GM13976 (cell line): ENCODE results near the gene GLCCI1.
"Not testable (repeated sequence)": the region's sequence is repeated elsewhere in the genome, so short reads cannot be mapped to it uniquely, and the experiment has no call there.

Experiments used
- DNase-seq: peaks from one replicate; pipeline ENCODE4 v3.0.0; 2012; ENCODE audit warnings: low spot score
- in situ Hi-C: fragments of 300-500 bp; cut with MboI; formaldehyde crosslinking; loops from one replicate; pipeline ENCODE4 v1.12.0; 2022; ENCODE audit warnings: low sequenced_read_pairs, mixed read lengths, inconsistent platforms; ENCODE audit not compliant: unreplicated experiment
- TF ChIP-seq, protein P1 (sequence below): IDR thresholded peaks from 2 replicates; pipeline ENCODE4 v1.5.1; 2012; ENCODE audit warnings: borderline replicate concordance, mild to moderate bottlenecking; ENCODE audit not compliant: insufficient read depth; ENCODE audit errors: extremely low read depth, missing control alignments, control extremely low read depth

GLCCI1 gene

GRCh38 chr7:8060241-8060640 is 91.6 kb downstream of the GLCCI1 start:
- DNase-seq = no peak
- TF ChIP-seq, protein P1, sequence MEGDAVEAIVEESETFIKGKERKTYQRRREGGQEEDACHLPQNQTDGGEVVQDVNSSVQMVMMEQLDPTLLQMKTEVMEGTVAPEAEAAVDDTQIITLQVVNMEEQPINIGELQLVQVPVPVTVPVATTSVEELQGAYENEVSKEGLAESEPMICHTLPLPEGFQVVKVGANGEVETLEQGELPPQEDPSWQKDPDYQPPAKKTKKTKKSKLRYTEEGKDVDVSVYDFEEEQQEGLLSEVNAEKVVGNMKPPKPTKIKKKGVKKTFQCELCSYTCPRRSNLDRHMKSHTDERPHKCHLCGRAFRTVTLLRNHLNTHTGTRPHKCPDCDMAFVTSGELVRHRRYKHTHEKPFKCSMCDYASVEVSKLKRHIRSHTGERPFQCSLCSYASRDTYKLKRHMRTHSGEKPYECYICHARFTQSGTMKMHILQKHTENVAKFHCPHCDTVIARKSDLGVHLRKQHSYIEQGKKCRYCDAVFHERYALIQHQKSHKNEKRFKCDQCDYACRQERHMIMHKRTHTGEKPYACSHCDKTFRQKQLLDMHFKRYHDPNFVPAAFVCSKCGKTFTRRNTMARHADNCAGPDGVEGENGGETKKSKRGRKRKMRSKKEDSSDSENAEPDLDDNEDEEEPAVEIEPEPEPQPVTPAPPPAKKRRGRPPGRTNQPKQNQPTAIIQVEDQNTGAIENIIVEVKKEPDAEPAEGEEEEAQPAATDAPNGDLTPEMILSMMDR = no peak
- in situ Hi-C loops = no loop called here

DNA sequence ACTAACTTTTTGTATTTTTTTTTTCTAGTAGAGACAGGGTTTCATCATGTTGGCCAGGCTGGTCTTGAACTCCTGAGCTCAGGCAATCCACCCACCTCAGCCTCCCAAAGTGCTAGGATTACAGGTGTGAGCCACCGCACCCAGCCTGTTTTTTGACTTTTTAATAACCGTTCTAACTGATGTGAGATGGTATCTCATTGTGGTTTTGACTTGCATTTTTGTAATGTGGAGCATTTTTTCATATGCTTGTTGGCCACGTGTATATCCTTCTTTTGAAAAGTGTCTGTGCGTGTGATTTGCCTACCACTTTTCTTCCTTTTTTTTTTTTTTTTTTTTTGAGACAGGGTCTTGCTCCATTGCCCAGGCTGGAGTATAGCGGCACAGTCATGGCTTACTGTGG is 94.7 kb downstream of the GLCCI1 start:
- DNase-seq, in situ Hi-C loops: not testable (repeated sequence)

DNA sequence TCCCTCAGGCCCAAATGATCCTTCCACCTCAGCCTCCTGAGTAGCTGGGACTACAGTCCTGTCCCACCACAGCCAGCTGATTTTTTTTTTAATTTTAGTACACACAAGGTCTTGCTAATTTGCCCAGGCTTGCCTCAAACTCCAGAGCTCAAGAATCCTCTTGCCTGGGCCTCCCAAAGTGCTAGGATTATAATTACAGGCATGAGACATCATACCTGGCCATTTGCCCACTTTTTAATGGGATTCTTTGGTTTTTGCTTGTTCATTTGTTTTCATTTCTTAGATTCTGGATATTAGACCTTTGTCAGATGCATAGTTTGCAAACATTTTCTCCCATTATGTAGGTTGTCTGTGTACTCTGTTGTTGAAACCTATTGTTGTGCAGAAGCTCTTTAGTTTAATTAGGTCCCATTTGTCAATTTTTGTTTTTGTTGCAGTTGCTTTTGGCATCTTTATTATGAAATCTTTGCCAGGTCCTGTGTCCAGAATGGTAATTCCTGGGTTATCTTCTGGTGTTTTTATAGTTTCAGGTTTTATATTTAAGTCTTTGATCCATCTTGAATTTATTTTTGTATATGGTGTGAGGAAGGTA is 95.2 kb downstream of the GLCCI1 start:
- TF ChIP-seq, protein P1 = no peak
- DNase-seq = no peak
- in situ Hi-C loops = no loop called here

DNA sequence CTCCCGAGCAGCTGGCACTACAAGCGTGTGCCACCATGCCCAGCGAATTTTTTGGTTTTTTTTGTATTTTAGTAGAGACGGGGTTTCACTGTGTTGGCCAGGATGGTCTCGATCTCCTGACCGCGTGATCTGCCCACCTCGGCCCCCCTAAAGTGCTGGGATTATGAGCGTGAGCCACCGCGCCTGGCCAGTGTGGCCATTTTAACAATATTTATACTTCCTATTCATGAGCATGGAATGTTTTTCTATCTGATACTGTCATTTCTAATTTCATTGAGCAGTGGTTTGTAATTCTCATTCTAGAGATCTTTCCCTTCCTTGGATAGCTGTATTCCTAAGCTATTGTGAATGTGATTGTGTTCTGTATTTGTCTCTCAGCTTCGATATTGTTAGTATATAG is 96.2 kb downstream of the GLCCI1 start:
- DNase-seq = no peak
- in situ Hi-C loops = no loop called here
- TF ChIP-seq, protein P1 = no peak

GRCh38 chr7:8065356-8065813 is 96.8 kb downstream of the GLCCI1 start:
- TF ChIP-seq, protein P1 = no peak
- no peak for DNase-seq
- in situ Hi-C loops = no loop called here

DNA sequence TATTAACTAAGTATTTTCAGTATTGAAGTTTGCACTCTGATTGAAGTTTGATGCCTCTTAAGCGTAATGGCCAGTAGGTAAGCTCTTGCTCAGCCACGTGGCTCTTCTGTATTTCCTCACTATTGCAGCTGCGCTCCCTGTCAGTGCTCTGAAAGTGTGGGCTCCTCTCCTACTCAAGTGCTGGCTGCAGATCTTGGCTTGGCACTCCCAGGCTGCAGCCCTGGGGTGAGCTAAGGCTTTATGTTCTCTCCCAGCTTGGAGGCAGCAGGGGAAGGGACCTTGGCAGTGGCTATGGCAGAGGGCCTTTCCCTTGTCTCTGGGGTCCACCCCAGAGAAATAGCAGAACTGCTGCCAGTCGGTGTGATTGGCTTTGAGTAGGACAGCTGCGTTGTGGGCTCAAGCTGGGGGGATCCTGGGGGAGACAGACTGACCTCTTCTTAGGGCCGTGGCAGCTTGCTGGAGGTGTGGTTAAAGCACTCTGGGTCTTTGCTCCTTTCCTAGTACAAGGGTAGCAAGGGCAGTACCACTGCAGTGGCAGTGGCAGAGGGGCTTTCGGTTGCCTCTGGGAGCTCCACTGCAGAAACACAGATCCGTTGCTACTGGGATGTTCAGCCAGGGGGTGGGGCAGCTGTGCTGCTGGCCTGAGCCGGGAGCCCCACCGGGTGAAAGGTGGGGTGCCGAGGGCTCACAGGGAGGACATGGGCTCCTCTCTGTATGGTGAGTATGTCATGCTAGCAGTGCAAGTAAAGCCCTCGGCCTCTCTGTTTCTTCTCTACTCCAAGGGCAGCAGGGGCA is 100.5 kb downstream of the GLCCI1 start:
- no peak for DNase-seq

More for the DNA sequence above, 100.5 kb downstream of the GLCCI1 start:
- TF ChIP-seq, protein P1 = no peak
- in situ Hi-C loops = no loop called here
